ENCODE measurements around the gene CACNB2. TPM values are rescaled to one million over a fixed set of nuclear protein-coding genes. Genes with fewer than 3 reads are reported as not detected.
"Not testable (repeated sequence)": the region's sequence is repeated elsewhere in the genome, so short reads cannot be mapped to it uniquely, and the experiment has no call there.

The CACNB2 gene
- total RNA-seq, 2 donors from 2014 or later: 19.0 to 20.6 TPM

DNA sequence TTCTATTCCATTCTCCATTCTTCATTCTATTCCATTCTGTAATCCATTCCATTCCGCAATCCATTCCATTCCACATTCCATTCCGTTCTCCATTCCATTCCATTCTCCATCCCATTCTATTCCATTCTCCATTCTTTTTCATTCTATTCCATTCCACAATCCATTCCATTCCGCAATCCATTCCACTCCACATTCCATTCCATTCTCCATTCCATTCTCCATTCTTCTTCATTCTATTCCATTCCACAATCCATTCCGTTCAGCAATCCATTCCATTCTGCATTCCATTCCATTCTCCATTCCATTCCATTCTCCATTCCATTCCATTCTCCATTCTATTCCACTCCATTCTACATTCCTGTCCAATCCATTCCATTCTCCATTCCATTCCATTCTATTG, 426.0 kb downstream of the CACNB2 start:
- Histone ChIP-seq H3K4me1 (no peaks in the 10 kb centered on the region), H3K9me3 (no peaks in the 10 kb centered on the region), H3K27me3 (no peaks in the 10 kb centered on the region), H3K4me3 (no peak overlapping the region), H3K36me3 (no peaks in the 10 kb centered on the region), H3K27ac (no peak overlapping the region)
- no peak for DNase-seq (ENCODE audit: low spot score)
- TF ChIP-seq, protein P1, sequence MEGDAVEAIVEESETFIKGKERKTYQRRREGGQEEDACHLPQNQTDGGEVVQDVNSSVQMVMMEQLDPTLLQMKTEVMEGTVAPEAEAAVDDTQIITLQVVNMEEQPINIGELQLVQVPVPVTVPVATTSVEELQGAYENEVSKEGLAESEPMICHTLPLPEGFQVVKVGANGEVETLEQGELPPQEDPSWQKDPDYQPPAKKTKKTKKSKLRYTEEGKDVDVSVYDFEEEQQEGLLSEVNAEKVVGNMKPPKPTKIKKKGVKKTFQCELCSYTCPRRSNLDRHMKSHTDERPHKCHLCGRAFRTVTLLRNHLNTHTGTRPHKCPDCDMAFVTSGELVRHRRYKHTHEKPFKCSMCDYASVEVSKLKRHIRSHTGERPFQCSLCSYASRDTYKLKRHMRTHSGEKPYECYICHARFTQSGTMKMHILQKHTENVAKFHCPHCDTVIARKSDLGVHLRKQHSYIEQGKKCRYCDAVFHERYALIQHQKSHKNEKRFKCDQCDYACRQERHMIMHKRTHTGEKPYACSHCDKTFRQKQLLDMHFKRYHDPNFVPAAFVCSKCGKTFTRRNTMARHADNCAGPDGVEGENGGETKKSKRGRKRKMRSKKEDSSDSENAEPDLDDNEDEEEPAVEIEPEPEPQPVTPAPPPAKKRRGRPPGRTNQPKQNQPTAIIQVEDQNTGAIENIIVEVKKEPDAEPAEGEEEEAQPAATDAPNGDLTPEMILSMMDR (IDR thresholded peaks at IDR 0.05): no peak

DNA sequence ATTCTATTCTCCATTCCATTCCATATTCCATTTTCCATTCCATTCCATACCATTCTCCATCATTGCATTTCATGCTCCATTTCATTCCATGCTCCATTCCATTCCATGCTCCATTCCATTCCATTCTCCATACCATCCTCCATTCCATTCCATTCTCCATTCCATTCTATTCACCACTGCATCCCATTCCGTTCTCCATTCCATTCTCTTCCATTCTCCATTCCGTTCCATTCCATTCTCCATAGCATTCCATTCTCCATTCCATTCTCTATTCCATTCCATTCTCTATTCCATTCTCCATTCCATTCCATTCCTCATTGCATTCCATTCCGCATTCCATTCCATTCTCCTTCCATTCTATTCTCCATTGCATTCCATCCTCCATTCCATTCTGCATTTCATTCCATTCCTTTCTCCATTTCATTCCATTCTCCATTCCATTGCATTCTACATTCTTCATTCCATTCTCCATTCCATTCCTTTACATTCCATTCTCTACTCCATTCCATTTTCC, 427.2 kb downstream of the CACNB2 start:
- no peak for DNase-seq (ENCODE audit: low spot score)
- no peaks in the 10 kb centered on the region for H3K27me3 ChIP-seq
- H3K36me3 ChIP-seq: no peaks in the 10 kb centered on the region
- TF ChIP-seq, protein P1 (IDR thresholded peaks at IDR 0.05): no peak
- no peaks in the 10 kb centered on the region for H3K9me3 ChIP-seq
- H3K4me1 ChIP-seq: no peaks in the 10 kb centered on the region
- H3K4me3 ChIP-seq: no peak overlapping the region
- no peak overlapping the region for H3K27ac ChIP-seq

DNA sequence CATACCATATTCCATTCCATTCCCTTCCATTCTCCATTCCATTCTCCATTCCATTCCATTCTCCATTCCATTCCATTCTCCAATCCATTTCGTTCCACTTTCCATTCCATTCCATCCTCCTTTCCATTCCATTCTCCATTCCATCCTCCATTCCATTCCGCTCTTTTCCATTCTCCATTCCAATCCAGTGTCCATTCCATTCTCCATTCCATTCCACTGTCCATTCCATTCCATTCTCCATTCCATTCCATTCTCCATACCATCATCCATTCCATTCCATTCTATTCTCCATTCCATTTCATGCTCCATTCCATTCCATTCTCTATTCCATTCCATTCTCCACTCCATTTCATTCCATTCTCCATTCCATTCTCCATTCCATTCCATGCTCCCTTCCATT, 430.2 kb downstream of the CACNB2 start:
- H3K27me3 ChIP-seq; H3K9me3 ChIP-seq; H3K27ac ChIP-seq; H3K36me3 ChIP-seq; DNase-seq (ENCODE audit: low spot score); H3K4me1 ChIP-seq; H3K4me3 ChIP-seq: not testable (repeated sequence)

DNA sequence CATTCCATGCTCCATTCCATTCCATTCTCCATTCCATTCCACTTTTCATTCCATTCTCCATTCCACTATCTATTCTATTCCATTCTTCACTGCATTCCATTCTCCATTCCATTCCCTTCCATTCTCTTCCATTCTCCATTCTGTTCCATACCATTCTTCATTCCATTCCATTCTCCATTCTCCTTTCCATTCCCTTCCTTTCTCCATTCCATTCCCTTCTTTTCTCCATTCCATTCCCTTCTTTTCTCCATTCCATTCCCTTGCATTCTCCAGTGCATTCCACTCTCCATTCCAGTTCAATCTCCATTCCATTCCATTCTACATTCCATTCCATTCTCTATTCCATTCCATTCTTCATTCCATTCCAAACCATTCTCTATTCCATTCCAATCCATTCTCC, 430.9 kb downstream of the CACNB2 start:
- Histone ChIP-seq H3K9me3 (no peaks in the 10 kb centered on the region), H3K4me1 (no peaks in the 10 kb centered on the region), H3K4me3 (no peak overlapping the region), H3K27ac (no peak overlapping the region), H3K27me3 (no peaks in the 10 kb centered on the region), H3K36me3 (no peaks in the 10 kb centered on the region)
- no peak for DNase-seq (ENCODE audit: low spot score)
- TF ChIP-seq, protein P1 (IDR thresholded peaks at IDR 0.05): no peak

DNA sequence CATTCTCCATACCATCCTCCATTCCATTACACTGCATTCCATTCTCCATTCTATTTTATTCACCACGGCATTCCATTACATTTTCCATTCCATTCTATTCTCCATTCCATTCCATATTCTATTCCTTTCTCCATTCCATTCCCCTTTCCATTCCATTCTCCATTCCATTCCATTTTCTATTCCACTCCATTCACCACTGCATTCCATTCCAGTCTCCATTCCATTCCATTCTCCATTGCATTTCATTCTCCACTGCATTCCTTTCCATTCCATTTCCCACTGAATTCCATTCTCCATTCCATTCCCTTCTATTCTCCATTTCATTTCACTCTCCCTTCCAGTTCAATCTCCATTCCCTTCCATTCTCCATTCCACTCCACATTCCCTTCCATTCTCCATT, 431.6 kb downstream of the CACNB2 start:
- Histone ChIP-seq H3K4me1 (no peaks in the 10 kb centered on the region), H3K9me3 (no peaks in the 10 kb centered on the region), H3K27me3 (no peaks in the 10 kb centered on the region), H3K4me3 (no peak overlapping the region), H3K27ac (no peak overlapping the region), H3K36me3 (no peaks in the 10 kb centered on the region)
- TF ChIP-seq, protein P1 (IDR thresholded peaks at IDR 0.05): no peak
- DNase-seq (ENCODE audit: low spot score): no peak

DNA sequence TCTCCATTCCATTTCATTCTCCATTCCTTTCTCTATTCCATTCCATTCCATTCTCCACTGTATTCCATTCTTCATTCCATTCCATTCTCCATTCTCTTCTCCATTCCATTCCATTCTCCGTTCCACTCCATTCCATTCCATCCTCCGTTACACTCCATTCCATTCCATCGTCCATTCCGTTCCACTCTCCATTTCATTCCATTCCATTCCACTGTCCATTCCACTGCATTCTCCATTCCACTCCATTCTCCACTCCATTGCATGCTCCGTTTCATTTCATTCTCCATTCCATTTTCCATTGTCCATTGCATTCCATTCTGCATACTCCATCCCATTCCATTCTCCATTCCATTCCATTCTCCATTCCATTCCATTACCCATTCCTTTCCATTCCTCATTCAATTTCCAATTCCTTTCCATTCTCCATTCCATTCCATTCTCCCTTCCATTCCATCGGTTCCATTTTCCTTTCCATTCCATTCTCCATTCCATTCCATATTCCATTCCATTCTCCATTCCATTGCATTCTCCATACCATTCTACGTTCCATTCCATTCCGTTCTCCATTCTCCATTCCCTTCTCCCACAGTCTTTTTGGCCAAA, 432.8 kb downstream of the CACNB2 start:
- Histone ChIP-seq H3K36me3 (no peaks in the 10 kb centered on the region), H3K9me3 (no peaks in the 10 kb centered on the region), H3K4me3 (no peak overlapping the region), H3K27ac (no peak overlapping the region), H3K27me3 (no peaks in the 10 kb centered on the region), H3K4me1 (no peaks in the 10 kb centered on the region)
- TF ChIP-seq, protein P1 (IDR thresholded peaks at IDR 0.05): no peak
- DNase-seq (ENCODE audit: low spot score): no peak
